Measurements from ENCODE around the gene ZNF689. TPM values are rescaled to one million over a fixed set of nuclear protein-coding genes. Genes with fewer than 3 reads are reported as not detected.

Gene ZNF689
- total RNA-seq, 1 experiment from 2014 or later = 10.1 TPM

DNA sequence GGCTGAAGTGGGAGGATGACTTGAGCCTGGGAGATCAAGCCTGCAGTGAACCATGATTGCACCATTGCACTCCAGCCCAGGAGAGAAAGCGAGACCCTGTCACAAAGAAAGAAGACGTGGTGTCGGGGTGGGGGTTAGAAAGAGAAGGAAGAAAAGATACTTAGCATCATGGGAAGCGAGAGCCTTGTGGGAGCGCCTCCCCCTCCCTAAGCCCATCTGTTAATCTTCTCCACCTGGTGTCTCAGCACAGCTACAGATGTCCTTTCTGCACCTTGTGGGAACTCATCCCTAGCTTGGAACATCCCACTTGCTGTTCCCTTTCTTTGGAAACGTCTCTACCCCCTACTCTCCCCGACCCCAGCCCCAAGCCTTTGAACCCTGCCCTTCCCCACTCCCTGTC, 44.7 kb downstream of the ZNF689 start:
- Histone ChIP-seq H3F3A (ENCODE audit: insufficient read depth, low read depth) (peaks cover 31% of the 10 kb centered on the region), H3K4me3 (no peak overlapping the region), H2AFZ (no peak overlapping the region), H3K27me3 (ENCODE audit: insufficient read depth, low read depth) (no peaks in the 10 kb centered on the region), H3K4me2 (no peak overlapping the region), H4K20me1 (ENCODE audit: insufficient read depth) (no peaks in the 10 kb centered on the region), H3K27ac (no peak overlapping the region), H3K4me1 (replicated peaks; ENCODE audit: insufficient read depth) (peaks cover 33% of the 10 kb centered on the region), H3K9me3 (ENCODE audit: insufficient read depth, low read depth) (no peaks in the 10 kb centered on the region), H3K36me3 (ENCODE audit: low read depth) (no peaks in the 10 kb centered on the region), H3K9me2 (ENCODE audit: insufficient read depth) (no peaks in the 10 kb centered on the region), H3K79me2 (ENCODE audit: low read depth) (no peaks in the 10 kb centered on the region)
- BruUV-seq (replicated peaks) = no TSS peak
- intact Hi-C loops (cut with micrococcal nuclease; ENCODE audit: unreplicated experiment) = no loop called here
- no peak for DNase-seq
- TF ChIP-seq, protein P1, sequence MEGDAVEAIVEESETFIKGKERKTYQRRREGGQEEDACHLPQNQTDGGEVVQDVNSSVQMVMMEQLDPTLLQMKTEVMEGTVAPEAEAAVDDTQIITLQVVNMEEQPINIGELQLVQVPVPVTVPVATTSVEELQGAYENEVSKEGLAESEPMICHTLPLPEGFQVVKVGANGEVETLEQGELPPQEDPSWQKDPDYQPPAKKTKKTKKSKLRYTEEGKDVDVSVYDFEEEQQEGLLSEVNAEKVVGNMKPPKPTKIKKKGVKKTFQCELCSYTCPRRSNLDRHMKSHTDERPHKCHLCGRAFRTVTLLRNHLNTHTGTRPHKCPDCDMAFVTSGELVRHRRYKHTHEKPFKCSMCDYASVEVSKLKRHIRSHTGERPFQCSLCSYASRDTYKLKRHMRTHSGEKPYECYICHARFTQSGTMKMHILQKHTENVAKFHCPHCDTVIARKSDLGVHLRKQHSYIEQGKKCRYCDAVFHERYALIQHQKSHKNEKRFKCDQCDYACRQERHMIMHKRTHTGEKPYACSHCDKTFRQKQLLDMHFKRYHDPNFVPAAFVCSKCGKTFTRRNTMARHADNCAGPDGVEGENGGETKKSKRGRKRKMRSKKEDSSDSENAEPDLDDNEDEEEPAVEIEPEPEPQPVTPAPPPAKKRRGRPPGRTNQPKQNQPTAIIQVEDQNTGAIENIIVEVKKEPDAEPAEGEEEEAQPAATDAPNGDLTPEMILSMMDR (conservative IDR thresholded peaks at IDR 0.05) = no peak
- no peak for TF ChIP-seq EZH2 (IDR thresholded peaks at IDR 0.05; ENCODE audit: low read depth)
- CTCF ChIA-PET = interaction anchor here (1.4 kb wide), 1 partner anchor 136 kb away, joined by 4 read pairs; the partner anchor contains the start of gene DCTPP1
- POLR2A ChIA-PET (ENCODE audit: unreplicated experiment) = interaction anchor here (1.1 kb wide), 1 partner anchor 114 kb away, joined by 7 read pairs; no protein-coding TSS in a partner anchor

DNA sequence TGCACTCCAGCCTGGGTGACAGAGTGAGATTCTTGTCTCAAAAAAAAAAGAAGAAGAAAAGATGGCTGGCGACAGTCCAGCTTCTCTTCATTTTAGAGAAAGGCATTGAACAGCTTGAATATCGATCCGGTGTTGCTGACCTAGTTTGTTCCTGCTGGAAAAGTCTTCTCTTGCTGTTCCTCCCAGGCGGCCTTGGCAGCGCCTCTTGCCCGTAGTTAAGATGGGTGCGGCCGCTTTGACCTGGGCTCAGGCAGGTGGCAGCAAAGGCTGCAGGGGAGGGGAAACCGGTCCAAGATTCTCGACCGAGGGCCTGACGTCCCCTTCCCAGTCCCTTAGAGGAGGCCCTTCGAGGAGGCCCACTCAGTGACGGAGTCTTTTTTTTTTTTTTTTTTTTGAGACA, 48.2 kb downstream of the ZNF689 start:
- ChIA-PET CTCF (interaction anchor here (1.2 kb wide), 1 partner anchor 132 kb away, joined by 5 read pairs; the partner anchor contains the start of gene DCTPP1), POLR2A (ENCODE audit: unreplicated experiment) (no interaction called here)
- Histone ChIP-seq H3K9me2 (ENCODE audit: insufficient read depth) (no peaks in the 10 kb centered on the region), H4K20me1 (ENCODE audit: insufficient read depth) (no peaks in the 10 kb centered on the region), H3K9me3 (ENCODE audit: insufficient read depth, low read depth) (no peaks in the 10 kb centered on the region), H3K4me1 (replicated peaks; ENCODE audit: insufficient read depth) (peaks cover 15% of the 10 kb centered on the region), H2AFZ (peak overlapping the region; percentile 76; the same call in 1 of the 2 replicates), H3K27ac (no peak overlapping the region), H3K79me2 (ENCODE audit: low read depth) (peaks cover 8% of the 10 kb centered on the region), H3K36me3 (ENCODE audit: low read depth) (no peaks in the 10 kb centered on the region), H3K4me3 (no peak overlapping the region; the same call in 1 of the 2 replicates), H3K4me2 (peak overlapping the region; percentile 75; the same call in 1 of the 2 replicates), H3K27me3 (ENCODE audit: insufficient read depth, low read depth) (no peaks in the 10 kb centered on the region), H3F3A (ENCODE audit: insufficient read depth, low read depth) (peaks cover 16% of the 10 kb centered on the region; the same call in 1 of the 2 replicates)
- TF ChIP-seq, protein P1 (conservative IDR thresholded peaks at IDR 0.05) = no peak
- TF ChIP-seq EZH2 (IDR thresholded peaks at IDR 0.05; ENCODE audit: low read depth) = no peak
- BruUV-seq (replicated peaks) = no TSS peak
- DNase-seq = no peak
- intact Hi-C loops (cut with micrococcal nuclease; ENCODE audit: unreplicated experiment) = no loop called here

DNA sequence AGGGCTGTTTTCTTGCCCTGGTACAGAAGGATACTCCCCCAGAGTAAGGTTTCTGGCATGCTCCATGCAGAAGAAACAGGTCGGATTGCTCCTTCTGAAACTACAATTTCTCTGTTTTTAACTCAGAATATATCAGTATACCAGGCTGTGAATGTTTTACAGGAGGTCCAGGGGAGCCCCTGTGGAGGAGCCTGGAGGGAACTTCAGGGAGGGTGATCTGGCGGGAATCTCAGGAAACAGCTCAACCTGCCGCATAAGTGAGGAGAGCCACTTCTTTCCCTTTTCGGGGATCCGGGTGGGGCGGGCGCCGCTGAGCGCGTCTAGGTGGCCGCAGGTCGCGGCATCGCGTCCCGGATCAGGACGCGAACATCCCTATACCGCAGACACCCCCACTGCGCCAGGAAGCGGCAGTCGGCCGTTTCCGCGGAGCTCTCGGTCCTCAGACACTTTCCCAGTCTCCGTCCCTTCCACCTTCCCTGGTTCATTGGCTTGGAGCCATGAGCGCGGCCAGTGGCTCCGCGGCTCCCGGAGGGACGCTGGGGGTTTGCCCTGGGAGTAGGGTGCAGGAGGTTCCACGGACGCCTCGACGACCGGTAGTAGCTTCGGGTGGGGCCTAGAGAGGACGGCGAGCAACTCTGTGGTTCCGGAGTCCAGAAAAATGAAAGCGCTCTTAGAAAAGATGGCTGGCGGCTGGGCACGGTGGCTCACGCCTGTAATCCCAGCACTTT, 48.9 kb downstream of the ZNF689 start:
- H3K27ac ChIP-seq = no peak overlapping the region
- peaks cover 19% of the 10 kb centered on the region for H3K4me1 ChIP-seq (replicated peaks; ENCODE audit: insufficient read depth)
- H3K4me3 ChIP-seq = peak overlapping the region; percentile 54; the same call in 1 of the 2 replicates
- H3K27me3 ChIP-seq (ENCODE audit: insufficient read depth, low read depth) = no peaks in the 10 kb centered on the region
- CTCF ChIA-PET = interaction anchor here (0.6 to 1.2 kb wide), 3 partner anchors 20 to 131 kb away, joined by 3 to 5 read pairs (median 3); partner anchors contain the start of gene DCTPP1
- peak overlapping the region; percentile 76 for H2AFZ ChIP-seq
- no peaks in the 10 kb centered on the region for H3K9me2 ChIP-seq (ENCODE audit: insufficient read depth)
- H3K9me3 ChIP-seq (ENCODE audit: insufficient read depth, low read depth) = no peaks in the 10 kb centered on the region
- peak overlapping the region; percentile 75 for H3K4me2 ChIP-seq
- H3K36me3 ChIP-seq (ENCODE audit: low read depth) = no peaks in the 10 kb centered on the region
- POLR2A ChIA-PET (ENCODE audit: unreplicated experiment) = interaction anchor here (0.5 to 0.7 kb wide), 4 partner anchors 25 to 97 kb away, joined by 3 to 17 read pairs (median 4); partner anchors contain the start of gene ZNF785
- H4K20me1 ChIP-seq (ENCODE audit: insufficient read depth) = no peaks in the 10 kb centered on the region
- no TSS peak for BruUV-seq (replicated peaks)
- H3K79me2 ChIP-seq (ENCODE audit: low read depth) = peaks cover 15% of the 10 kb centered on the region
- peak in 1 of 2 experiments; percentile 53 for DNase-seq
- intact Hi-C loops (cut with micrococcal nuclease; ENCODE audit: unreplicated experiment) = no loop called here
- TF ChIP-seq EZH2 (IDR thresholded peaks at IDR 0.05; ENCODE audit: low read depth) = no peak
- TF ChIP-seq, protein P1 (conservative IDR thresholded peaks at IDR 0.05) = no peak
- H3F3A ChIP-seq (ENCODE audit: insufficient read depth, low read depth) = peaks cover 16% of the 10 kb centered on the region; the same call in 1 of the 2 replicates

Data from PC-9 (cell line).